GM19438 (cell line): ENCODE data around the gene ARHGEF37.

ENCODE experiments used
- ATAC-seq: cut with Tn5 transposase; IDR thresholded peaks from one replicate; pipeline ENCODE4 v1.9.1; 2021; ENCODE audit warnings: low read depth; ENCODE audit not compliant: unreplicated experiment

ARHGEF37 gene

GRCh38 chr5:149623473-149623872, 42.2 kb downstream of the ARHGEF37 start:
- no peak for ATAC-seq

GRCh38 chr5:149627070-149627469, 45.8 kb downstream of the ARHGEF37 start:
- ATAC-seq = no peak

GRCh38 chr5:149628221-149628620, 46.9 kb downstream of the ARHGEF37 start:
- ATAC-seq = no peak

GRCh38 chr5:149628846-149629388, 47.6 kb downstream of the ARHGEF37 start:
- no peak for ATAC-seq

GRCh38 chr5:149629421-149629820, 48.1 kb downstream of the ARHGEF37 start:
- ATAC-seq = no peak

- ATAC-seq = no peak
Observed at GRCh38 chr5:149630337-149630736, 49.0 kb downstream of the ARHGEF37 start.

- no peak for ATAC-seq
Observed at GRCh38 chr5:149631506-149631905, 50.2 kb downstream of the ARHGEF37 start.

GRCh38 chr5:149632311-149633251, 51.3 kb downstream of the ARHGEF37 start:
- no peak for ATAC-seq

GRCh38 chr5:149633476-149634350, 52.4 kb downstream of the ARHGEF37 start:
- no peak for ATAC-seq

- ATAC-seq = no peak
Observed at GRCh38 chr5:149635394-149635793, 54.1 kb downstream of the ARHGEF37 start.

GRCh38 chr5:149636191-149636860, 55.0 kb downstream of the ARHGEF37 start:
- no peak for ATAC-seq

- ATAC-seq = no peak
Observed at GRCh38 chr5:149636861-149637246, 55.6 kb downstream of the ARHGEF37 start.

- ATAC-seq = no peak
Observed at GRCh38 chr5:149638136-149638535, 56.8 kb downstream of the ARHGEF37 start.

GRCh38 chr5:149638546-149639241, 57.4 kb downstream of the ARHGEF37 start:
- ATAC-seq = no peak

GRCh38 chr5:149639737-149640136, 58.4 kb downstream of the ARHGEF37 start:
- no peak for ATAC-seq

- ATAC-seq = no peak
Observed at GRCh38 chr5:149640350-149640999, 59.2 kb downstream of the ARHGEF37 start.

- ATAC-seq = no peak
Observed at GRCh38 chr5:149641000-149641576, 59.8 kb downstream of the ARHGEF37 start.

GRCh38 chr5:149641600-149641999, 60.3 kb downstream of the ARHGEF37 start:
- no peak for ATAC-seq

- ATAC-seq = no peak
Observed at GRCh38 chr5:149643781-149644180, 62.5 kb downstream of the ARHGEF37 start.
